Thoracic aorta (tissue), 2 donors: Measurements from ENCODE around the gene F2R. TPM values are rescaled to one million over a fixed set of nuclear protein-coding genes. Genes with fewer than 3 reads are reported as not detected.

Experiments
- ATAC-seq: fragments of 150-250 bp; one replicate; pipeline ENCODE4 v1.8.0; 2017; ENCODE audit warnings: low read depth; ENCODE audit not compliant: insufficient number of reproducible peaks, low FRiP score
- DNase-seq: peaks from one replicate; pipeline ENCODE4 v3.0.0-alpha.2; 2020; ENCODE audit warnings: low spot score
- H3K27ac ChIP-seq, 2 donors: fragments of 200-600 bp; sonication (generic); 1 replicate in 1 of 2; 2 replicates in 1 of 2; pipeline ENCODE4 v1.5.1; 2016; ENCODE audit warnings: mild to moderate bottlenecking in 2 of 2, moderate library complexity in 2 of 2
- H3K27me3 ChIP-seq: fragments of 200-600 bp; sonication (generic); replicated peaks from 2 replicates; pipeline ENCODE4 v1.6.0; 2016; ENCODE audit warnings: mild to moderate bottlenecking; ENCODE audit not compliant: insufficient read depth
- H3K36me3 ChIP-seq: fragments of 200-600 bp; sonication (generic); one replicate; pipeline ENCODE4 v1.5.1; 2016
- H3K4me1 ChIP-seq, 2 donors: fragments of 200-600 bp; sonication (generic); 1 replicate in 1 of 2; 2 replicates in 1 of 2; pipeline versions ENCODE4 v1.5.1 to v1.6.0; 2016; ENCODE audit warnings: low read depth in 2 of 2, mild to moderate bottlenecking in 1 of 2; ENCODE audit not compliant: control insufficient read depth in 1 of 2
- H3K4me3 ChIP-seq: fragments of 200-600 bp; sonication (generic); 2 replicates; pipeline ENCODE4 v1.5.1; 2016; ENCODE audit warnings: mild to moderate bottlenecking
- H3K9me3 ChIP-seq: fragments of 200-600 bp; sonication (generic); 2 replicates; pipeline ENCODE4 v1.5.1; 2016
- total RNA-seq, 2 donors: library from RNA; depleted of rRNA; stranded (reverse); fragments of >200 nt; gene quantifications; one replicate each; pipeline versions ENCODE4 v1.1.0 to v1.2.3, GENCODE V29; 2016
- TF ChIP-seq, protein P1 (sequence below): fragments of 200-600 bp; sonication (generic); IDR thresholded peaks from one replicate; pipeline ENCODE4 v1.5.1; 2019; ENCODE audit warnings: antibody characterized with exemption

Gene F2R
- total RNA-seq, 2 donors from 2014 or later, result 96.4 to 240 TPM

GRCh38 chr5:76781775-76782174 is 65.8 kb downstream of the F2R start:
- Histone ChIP-seq H3K27me3 (no peaks in the 10 kb centered on the region), H3K4me3 (no peak overlapping the region), H3K9me3 (no peaks in the 10 kb centered on the region), H3K27ac (no peak overlapping the region), H3K36me3 (no peaks in the 10 kb centered on the region), H3K4me1 (peaks cover 0 to 2% of the 10 kb centered on the region in 2 donors)
- ATAC-seq (no peak), DNase-seq (no peak)
- TF ChIP-seq, protein P1, sequence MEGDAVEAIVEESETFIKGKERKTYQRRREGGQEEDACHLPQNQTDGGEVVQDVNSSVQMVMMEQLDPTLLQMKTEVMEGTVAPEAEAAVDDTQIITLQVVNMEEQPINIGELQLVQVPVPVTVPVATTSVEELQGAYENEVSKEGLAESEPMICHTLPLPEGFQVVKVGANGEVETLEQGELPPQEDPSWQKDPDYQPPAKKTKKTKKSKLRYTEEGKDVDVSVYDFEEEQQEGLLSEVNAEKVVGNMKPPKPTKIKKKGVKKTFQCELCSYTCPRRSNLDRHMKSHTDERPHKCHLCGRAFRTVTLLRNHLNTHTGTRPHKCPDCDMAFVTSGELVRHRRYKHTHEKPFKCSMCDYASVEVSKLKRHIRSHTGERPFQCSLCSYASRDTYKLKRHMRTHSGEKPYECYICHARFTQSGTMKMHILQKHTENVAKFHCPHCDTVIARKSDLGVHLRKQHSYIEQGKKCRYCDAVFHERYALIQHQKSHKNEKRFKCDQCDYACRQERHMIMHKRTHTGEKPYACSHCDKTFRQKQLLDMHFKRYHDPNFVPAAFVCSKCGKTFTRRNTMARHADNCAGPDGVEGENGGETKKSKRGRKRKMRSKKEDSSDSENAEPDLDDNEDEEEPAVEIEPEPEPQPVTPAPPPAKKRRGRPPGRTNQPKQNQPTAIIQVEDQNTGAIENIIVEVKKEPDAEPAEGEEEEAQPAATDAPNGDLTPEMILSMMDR, result no peak

DNA sequence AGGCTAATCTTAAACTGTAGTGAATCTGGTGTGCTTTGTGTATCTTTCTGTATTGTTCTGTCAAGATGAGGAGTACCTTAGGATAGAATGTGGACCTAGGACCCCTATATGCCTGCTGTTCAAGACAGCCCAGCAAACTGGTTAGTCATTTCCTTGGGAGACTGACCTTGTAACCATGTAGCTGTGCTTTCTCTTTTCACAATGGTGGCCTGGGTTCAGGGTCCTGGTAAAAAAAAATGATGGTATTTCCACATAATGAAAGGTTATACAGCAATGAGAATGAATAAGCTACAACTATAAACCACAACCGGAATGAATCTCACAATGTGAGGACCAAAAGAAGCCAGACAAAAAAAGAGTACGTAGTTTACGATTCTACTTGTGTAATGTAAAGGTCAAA is 66.5 kb downstream of the F2R start:
- no peaks in the 10 kb centered on the region for H3K9me3 ChIP-seq
- no peak overlapping the region for H3K4me3 ChIP-seq
- DNase-seq, result no peak
- TF ChIP-seq, protein P1, result no peak
- ATAC-seq, result no peak
- no peaks in the 10 kb centered on the region for H3K36me3 ChIP-seq
- no peak overlapping the region for H3K27ac ChIP-seq
- no peaks in the 10 kb centered on the region for H3K27me3 ChIP-seq
- H3K4me1 ChIP-seq, result peaks cover under 1 to 6% of the 10 kb centered on the region in 2 donors

Other genes with a start within 250 kb of the F2R start
- 10 to 100 TPM in 1 of 2 donors, 1 to 10 TPM in 1; 2.7 to 13.7 TPM for gene F2RL2, start 92.7 kb upstream of the F2R start, total RNA-seq
- gene F2RL1, start 102.9 kb downstream of the F2R start, total RNA-seq, result 1 to 10 TPM; 8.3 to 9.1 TPM
- not detected for gene S100Z, start 133.9 kb downstream of the F2R start, total RNA-seq
- 1 to 10 TPM; 2.0 to 3.2 TPM for gene CRHBP, start 236.9 kb downstream of the F2R start, total RNA-seq